H1 (cell line): ENCODE results near the gene BLMH. TPM values are rescaled to one million over a fixed set of nuclear protein-coding genes. Genes with fewer than 3 reads are reported as not detected.

ENCODE experiments used
- CTCF ChIA-PET: fragments of 300-600 bp; sonication (Branson Sonifier 250); formaldehyde crosslinking; loops from one replicate; lab custom pipeline; 2021; ENCODE audit not compliant: partially characterized antibody; lab: Charles Lee
- POLR2A ChIA-PET: fragments of 300-600 bp; sonication (Branson Sonifier 250); formaldehyde crosslinking; loops from one replicate; lab custom pipeline; 2021; ENCODE audit warnings: inconsistent platforms; ENCODE audit not compliant: partially characterized antibody; lab: Charles Lee
- DNase-seq, 2 experiments: peaks; one replicate each; pipeline versions ENCODE4 v3.0.0 to v3.0.0-alpha.2; 2010 to 2022; ENCODE audit warnings: low spot score in 2 of 2, low read depth in 1 of 2, mixed read lengths in 1 of 2
- FAIRE-seq: peaks from 2 replicates; lab custom pipeline; 2011; peaks lifted over from hg19 to GRCh38; lab: Jason Lieb, UNC
- H2AFZ ChIP-seq: 2 replicates; pipeline ENCODE4 v1.8.1; 2012; ENCODE audit warnings: low read length, inconsistent platforms
- H2AK5ac ChIP-seq: 2 replicates; pipeline ENCODE4 v1.6.1; 2013; ENCODE audit warnings: low read depth, low read length
- H2BK120ac ChIP-seq: replicated peaks from 2 replicates; pipeline ENCODE3; 2013; ENCODE audit warnings: low read depth, low read length, inconsistent platforms
- H2BK12ac ChIP-seq: 2 replicates; pipeline ENCODE4 v1.6.1; 2013; ENCODE audit warnings: low read depth, low read length
- H2BK15ac ChIP-seq: 2 replicates; pipeline ENCODE4 v1.6.1; 2013; ENCODE audit warnings: low read length
- H2BK20ac ChIP-seq: 2 replicates; pipeline ENCODE4 v1.6.1; 2013; ENCODE audit warnings: low read length
- H2BK5ac ChIP-seq: 2 replicates; pipeline ENCODE4 v1.6.1; 2013; ENCODE audit warnings: low read depth, low read length
- H3K14ac ChIP-seq: 2 replicates; pipeline ENCODE4 v1.6.1; 2013; ENCODE audit warnings: inconsistent platforms; ENCODE audit not compliant: insufficient read length
- H3K18ac ChIP-seq: 2 replicates; pipeline ENCODE4 v1.6.1; 2013; ENCODE audit warnings: low read length; ENCODE audit errors: extremely low read depth
- H3K23ac ChIP-seq: 2 replicates; pipeline ENCODE4 v1.6.1; 2013; ENCODE audit warnings: inconsistent platforms; ENCODE audit not compliant: insufficient read length
- H3K23me2 ChIP-seq: 2 replicates; pipeline ENCODE4 v1.6.1; 2013; ENCODE audit warnings: low read depth, low read length
- H3K27ac ChIP-seq: 2 replicates; pipeline ENCODE4 v1.6.1; 2011; ENCODE audit warnings: low read depth, low read length, inconsistent platforms
- H3K27me3 ChIP-seq, 4 experiments: replicated peaks in 1 of 4; 1 replicate in 1 of 4; 2 replicates in 3 of 4; pipeline versions ENCODE4 v1.6.1 to v1.8.1; 2011 to 2013; ENCODE audit warnings: low read length in 3 of 4, mild to moderate bottlenecking in 3 of 4, inconsistent platforms in 2 of 4, mixed read lengths in 2 of 4, moderate library complexity in 1 of 4; ENCODE audit not compliant: control insufficient read depth in 3 of 4, insufficient read depth in 3 of 4; ENCODE audit errors: extremely low read depth in 1 of 4
- H3K36me3 ChIP-seq, 4 experiments: 2 replicates each; pipeline versions ENCODE4 v1.6.1 to v1.8.1; 2011 to 2013; ENCODE audit warnings: mild to moderate bottlenecking in 4 of 4, low read length in 3 of 4, moderate library complexity in 2 of 4, control low read depth in 1 of 4, inconsistent platforms in 1 of 4; ENCODE audit not compliant: insufficient read depth in 4 of 4, control insufficient read depth in 2 of 4
- H3K4ac ChIP-seq: replicated peaks from 2 replicates; pipeline ENCODE3; 2013; ENCODE audit warnings: low read length, low read depth, mixed read lengths, inconsistent platforms; ENCODE audit not compliant: insufficient read length
- H3K4me1 ChIP-seq, 4 experiments: replicated peaks in 1 of 4; 1 replicate in 1 of 4; 2 replicates in 3 of 4; pipeline versions ENCODE4 v1.6.1 to v1.8.1; 2011 to 2013; ENCODE audit warnings: low read length in 3 of 4, inconsistent platforms in 2 of 4, mixed read lengths in 1 of 4; ENCODE audit not compliant: insufficient read depth in 4 of 4, control insufficient read depth in 3 of 4
- H3K4me2 ChIP-seq, 2 experiments: 2 replicates each; pipeline versions ENCODE4 v1.6.1 to v1.8.1; 2011 to 2013; ENCODE audit warnings: low read depth in 2 of 2, low read length in 2 of 2, control low read depth in 1 of 2, inconsistent platforms in 1 of 2, mild to moderate bottlenecking in 1 of 2; ENCODE audit not compliant: insufficient read depth in 1 of 2
- H3K4me3 ChIP-seq, 4 experiments: fragments of 200-600, 300-600 bp in 1 of 4; sonication (generic), shearing (Covaris generic), sonication (Bioruptor Twin) in 1 of 4; 2 replicates each; pipeline versions ENCODE4 v1.5.1 to v1.8.1; 2011 to 2016; ENCODE audit warnings: low read length in 4 of 4, low read depth in 3 of 4, control low read depth in 2 of 4, inconsistent platforms in 2 of 4, mild to moderate bottlenecking in 2 of 4, mixed read lengths in 1 of 4, moderate library complexity in 1 of 4; ENCODE audit not compliant: insufficient read depth in 2 of 4; ENCODE audit errors: extremely low read depth in 1 of 4
- H3K56ac ChIP-seq: replicated peaks from 2 replicates; pipeline ENCODE3; 2013; ENCODE audit warnings: low read depth, mild to moderate bottlenecking, mixed read lengths, low read length, inconsistent platforms; ENCODE audit not compliant: insufficient read length
- H3K79me1 ChIP-seq: 2 replicates; pipeline ENCODE4 v1.6.1; 2013; ENCODE audit warnings: low read depth, low read length, control low read depth
- H3K79me2 ChIP-seq, 2 experiments: 2 replicates each; pipeline versions ENCODE4 v1.6.1 to v1.8.1; 2012 to 2013; ENCODE audit warnings: low read length in 2 of 2, mild to moderate bottlenecking in 2 of 2, inconsistent platforms in 1 of 2; ENCODE audit not compliant: insufficient read depth in 2 of 2, control insufficient read depth in 1 of 2
- H3K9ac ChIP-seq, 4 experiments: replicated peaks in 1 of 4; 1 replicate in 1 of 4; 2 replicates in 3 of 4; pipeline versions ENCODE4 v1.6.1 to v1.8.1; 2011 to 2013; ENCODE audit warnings: low read depth in 3 of 4, low read length in 3 of 4, control low read depth in 2 of 4, mild to moderate bottlenecking in 2 of 4, moderate library complexity in 2 of 4, inconsistent platforms in 1 of 4; ENCODE audit errors: extremely low read depth in 1 of 4
- H3K9me3 ChIP-seq, 2 experiments: 2 replicates each; pipeline versions ENCODE4 v1.6.1 to v1.8.1; 2012 to 2013; ENCODE audit warnings: mild to moderate bottlenecking in 2 of 2, moderate library complexity in 2 of 2, control low read depth in 1 of 2, inconsistent platforms in 1 of 2, low read depth in 1 of 2, low read length in 1 of 2, mixed read lengths in 1 of 2; ENCODE audit not compliant: insufficient read depth in 2 of 2
- H4K20me1 ChIP-seq, 2 experiments: replicated peaks in 1 of 2; 2 replicates each; pipeline versions ENCODE3 to v1.8.1; 2011 to 2013; ENCODE audit warnings: inconsistent platforms in 2 of 2, low read length in 2 of 2, mild to moderate bottlenecking in 1 of 2; ENCODE audit not compliant: insufficient read depth in 2 of 2, control insufficient read depth in 1 of 2
- H4K5ac ChIP-seq: 2 replicates; pipeline ENCODE4 v1.6.1; 2013; ENCODE audit warnings: low read length, low read depth, mixed read lengths, inconsistent platforms; ENCODE audit not compliant: insufficient read length
- H4K8ac ChIP-seq: 2 replicates; pipeline ENCODE4 v1.8.0; 2013; ENCODE audit warnings: mild to moderate bottlenecking, moderate library complexity, low read length, inconsistent platforms; ENCODE audit not compliant: insufficient read depth; ENCODE audit errors: extremely low read depth
- H4K91ac ChIP-seq: replicated peaks from 2 replicates; pipeline ENCODE3; 2013; ENCODE audit warnings: low read length, mixed read lengths, inconsistent platforms; ENCODE audit not compliant: insufficient read length
- CTBP2 ChIP-seq: IDR thresholded peaks from 2 replicates; pipeline ENCODE4 v1.7.0; 2011; ENCODE audit warnings: borderline replicate concordance, mild to moderate bottlenecking, moderate library complexity, mixed read lengths, low read length; ENCODE audit not compliant: insufficient read depth, insufficient read length
- CTCF ChIP-seq, 3 experiments: IDR thresholded peaks; 1 replicate in 2 of 3; 2 replicates in 1 of 3; pipeline versions ENCODE4 v1.5.1 to v1.6.1; 2011; ENCODE audit warnings: low read length in 3 of 3, mild to moderate bottlenecking in 3 of 3, inconsistent platforms in 2 of 3, low read depth in 1 of 3, moderate library complexity in 1 of 3; ENCODE audit not compliant: insufficient read depth in 1 of 3; ENCODE audit errors: control extremely low read depth in 1 of 3
- RAD21 ChIP-seq, 2 experiments: IDR thresholded peaks in 1 of 2; conservative IDR thresholded peaks in 1 of 2; 2 replicates each; pipeline ENCODE4 v1.6.1; 2011; ENCODE audit warnings: low read depth in 2 of 2, low read length in 2 of 2, improper control_type of control experiment in 1 of 2, inconsistent platforms in 1 of 2, mild to moderate bottlenecking in 1 of 2, moderate library complexity in 1 of 2
- WGBS, 2 experiments: shearing (Covaris generic) in 1 of 2; methylation state at CpG; one replicate each; pipeline versions ENCODE4 v1.1.6 to v1.1.7; 2013 to 2015; ENCODE audit warnings: low lambda C conversion rate in 2 of 2, mixed read lengths in 2 of 2, inconsistent platforms in 1 of 2, low coverage in 1 of 2, missing lambda C conversion rate in 1 of 2; ENCODE audit not compliant: insufficient replicate concordance in 2 of 2, insufficient coverage in 1 of 2, insufficient read length in 1 of 2; ENCODE audit errors: extremely low coverage in 1 of 2, missing lambda C conversion rate in 1 of 2; 5-methylcytosine and 5-hydroxymethylcytosine counted together
- polyA plus RNA-seq, 7 experiments: library from polyadenylated mRNA; depleted of rRNA in 3 of 7; stranded (reverse) in 5 of 7; unstranded in 2 of 7; fragments of >200 nt in 5 of 7; fragments of 200-250 nt in 2 of 7; gene quantifications; 1 replicate in 5 of 7; 2 replicates in 1 of 7; 4 replicates in 1 of 7; pipeline versions ENCODE4 v1.2.1 to v1.2.3, GENCODE V29; 2011 to 2013; ENCODE audit warnings: missing spikeins in 2 of 7, mixed read lengths in 2 of 7
- total RNA-seq: library from RNA; stranded (reverse); fragmentation: NEBNext Ultra II Directional; extraction: Animal tissue kit (Norgen Biotek cat#: 25700); gene quantifications from 2 replicates; pipeline ENCODE4 v1.2.1, GENCODE V29; 2021

Gene BLMH
- total and polyA plus RNA-seq, 2 of the 8 experiments (the other 6 are each of a cell fraction or from before 2014, with no cell fraction given) = 18.2 to 74.3 TPM

- Histone ChIP-seq H3K4me2 (no peak overlapping the region), H3K4me3 (no peak overlapping the region), H2BK20ac (no peak overlapping the region), H3K9ac (no peak overlapping the region), H2BK5ac (no peak overlapping the region), H2BK12ac (no peak overlapping the region), H3K23ac (no peak overlapping the region), H3K14ac (no peak overlapping the region), H3K27me3 (no peaks in the 10 kb centered on the region), H2BK120ac (no peak overlapping the region), H3K56ac (no peak overlapping the region), H3K9me3 (no peaks in the 10 kb centered on the region), H4K8ac (peak overlapping the region; percentile 62; the same call in 1 of the 2 replicates), H3K18ac (peak overlapping the region; percentile 25; the same call in 1 of the 2 replicates), H2BK15ac (no peak overlapping the region), H2AK5ac (no peak overlapping the region), H3K4ac (no peak overlapping the region), H3K23me2 (no peaks in the 10 kb centered on the region; the same call in 1 of the 2 replicates), H4K5ac (no peak overlapping the region), H4K20me1 (no peaks in the 10 kb centered on the region), H3K79me2 (no peaks in the 10 kb centered on the region), H4K91ac (no peak overlapping the region), H3K27ac (no peak overlapping the region), H3K79me1 (no peaks in the 10 kb centered on the region), H3K36me3 (no peaks in the 10 kb centered on the region), H3K4me1 (no peaks in the 10 kb centered on the region), H2AFZ (peak overlapping the region; percentile 43; the same call in 1 of the 2 replicates)
- WGBS, 2 experiments = 70% methylated on average over 6 of the region's 6 CpGs; no CpG with 5 or more reads in 1 of the 2 experiments
- FAIRE-seq (no peak), DNase-seq (peak; percentile 21 to 56)
- ChIA-PET POLR2A (interaction anchor here (0.7 to 2.2 kb wide), 6 partner anchors 12 to 78 kb away, joined by 3 to 6 read pairs (median 3); no protein-coding TSS in a partner anchor), CTCF (interaction anchor here (0.6 to 3.8 kb wide), 13 partner anchors 9 to 1085 kb away, joined by 3 to 26 read pairs (median 4); no protein-coding TSS in a partner anchor)
- TF ChIP-seq CTBP2 (no peak), RAD21 (IDR thresholded peaks at IDR 0.05 in 1 of 2, conservative IDR thresholded peaks at IDR 0.05 in 1 of 2; ENCODE audit: low read depth in 2 of 2, low read length in 2 of 2) (peak; percentile 54 to 63), CTCF (IDR thresholded peaks at IDR 0.05; ENCODE audit: control extremely low read depth in 1 of 3, insufficient read depth in 1 of 3, low read depth in 1 of 3, low read length in 3 of 3) (peak; percentile 57 to 71 (median 67))
Observed at GRCh38 chr17:30203471-30203981, 88.2 kb downstream of the BLMH start.
